GM12878 (cell line): ENCODE measurements around the gene SPATA31C1. TPM values are rescaled to one million over a fixed set of nuclear protein-coding genes. Genes with fewer than 3 reads are reported as not detected.

Source experiments
- ATAC-seq: fragments of 200-7000 bp; cut with Tn5 transposase; 3 replicates; pipeline ENCODE4 v1.9.1; 2020; ENCODE audit warnings: mild to moderate bottlenecking, moderate library complexity
- BruUV-seq: library from RNA; stranded (reverse); fragments of 400-500 nt; replicated peaks from 2 replicates; lab custom pipeline; 2021; lab: Mats Ljungman, UMichigan
- CTCF ChIA-PET: fragments of 300-600 bp; sonication (Branson Sonifier 250); formaldehyde crosslinking; extraction: SDS; loops from one replicate; lab custom pipeline; 2021; ENCODE audit warnings: inconsistent platforms; lab: Yijun Ruan, JAX
- POLR2A ChIA-PET: fragments of 350-600 bp; formaldehyde crosslinking; extraction: SDS; loops from one replicate; lab custom pipeline; 2021; ENCODE audit warnings: inconsistent platforms; lab: Charles Lee
- RAD21 ChIA-PET: fragments of 300-600 bp; sonication (Branson Sonifier 250); formaldehyde crosslinking; loops from one replicate; lab custom pipeline; 2023; ENCODE audit warnings: antibody characterized with exemption; ENCODE audit not compliant: unreplicated experiment; lab: Charles Lee
- SMC1A ChIA-PET: fragments of 300-600 bp; sonication (Branson Sonifier 250); formaldehyde crosslinking; loops from one replicate; lab custom pipeline; 2023; ENCODE audit not compliant: unreplicated experiment, uncharacterized antibody; lab: Charles Lee
- DNase-seq: peaks from one replicate; pipeline ENCODE4 v3.0.0-alpha.2; 2011; ENCODE audit warnings: low read depth, low spot score
- FAIRE-seq: peaks from 3 replicates; lab custom pipeline; 2011; peaks lifted over from hg19 to GRCh38; lab: Jason Lieb, UNC
- H2AFZ ChIP-seq: 2 replicates; pipeline ENCODE4 v1.6.0; 2011; ENCODE audit warnings: low read depth, low read length, control low read depth; ENCODE audit not compliant: control insufficient read depth
- H3K27ac ChIP-seq: 2 replicates; pipeline ENCODE4 v1.5.1; 2011; ENCODE audit warnings: control low read depth; ENCODE audit not compliant: control insufficient read depth, insufficient read depth
- H3K27me3 ChIP-seq, 2 experiments: replicated peaks in 1 of 2; 2 replicates each; pipeline versions ENCODE4 v1.6.0 to v1.6.1; 2011; ENCODE audit warnings: low read length in 1 of 2; ENCODE audit not compliant: control insufficient read depth in 2 of 2, insufficient read depth in 2 of 2
- H3K36me3 ChIP-seq, 2 experiments: 2 replicates each; pipeline ENCODE4 v1.5.1; 2011; ENCODE audit warnings: low read length in 1 of 2; ENCODE audit not compliant: control insufficient read depth in 2 of 2, insufficient read depth in 2 of 2
- H3K4me1 ChIP-seq: 2 replicates; pipeline ENCODE4 v1.6.1; 2011; ENCODE audit warnings: mild to moderate bottlenecking, low read length, moderate library complexity, mixed read lengths; ENCODE audit not compliant: control insufficient read depth, insufficient read depth
- H3K4me2 ChIP-seq: 2 replicates; pipeline ENCODE4 v1.6.0; 2011; ENCODE audit warnings: control low read depth; ENCODE audit not compliant: control insufficient read depth, insufficient read depth
- H3K4me3 ChIP-seq: fragments of 200-600 bp; sonication (generic); 2 replicates; pipeline ENCODE4 v1.5.1; 2016
- H3K79me2 ChIP-seq: 2 replicates; pipeline ENCODE4 v1.6.0; 2011; ENCODE audit warnings: low read length; ENCODE audit not compliant: control insufficient read depth, insufficient read depth
- H3K9ac ChIP-seq: 2 replicates; pipeline ENCODE4 v1.8.0; 2011; ENCODE audit warnings: low read length, control low read depth, mixed read lengths; ENCODE audit not compliant: control insufficient read depth, insufficient read depth
- H3K9me3 ChIP-seq: replicated peaks from 3 replicates; pipeline ENCODE4 v1.5.1; 2011; ENCODE audit warnings: mild to moderate bottlenecking, low read length; ENCODE audit not compliant: control insufficient read depth, insufficient read depth
- H4K20me1 ChIP-seq: 2 replicates; pipeline ENCODE4 v1.6.0; 2011; ENCODE audit not compliant: control insufficient read depth, insufficient read depth
- BHLHE40 ChIP-seq, 2 experiments: fragments of 450-650 bp in 1 of 2; IDR thresholded peaks; 2 replicates each; pipeline ENCODE4 v1.6.1; 2011 to 2017; ENCODE audit warnings: low read depth in 2 of 2, borderline replicate concordance in 1 of 2, improper control_type of control experiment in 1 of 2, low read length in 1 of 2, mild to moderate bottlenecking in 1 of 2
- CTCF ChIP-seq, 3 experiments: IDR thresholded peaks in 2 of 3; conservative IDR thresholded peaks in 1 of 3; 2 replicates each; pipeline ENCODE4 v1.5.1; 2011; ENCODE audit warnings: low read depth in 3 of 3, low read length in 3 of 3, mild to moderate bottlenecking in 3 of 3, control low read depth in 2 of 3, moderate library complexity in 2 of 3, inconsistent platforms in 1 of 3, mixed read lengths in 1 of 3; ENCODE audit not compliant: control insufficient read depth in 2 of 3, insufficient read depth in 1 of 3; ENCODE audit errors: extremely low read depth in 1 of 3
- POU2F2 ChIP-seq: IDR thresholded peaks from 3 replicates; pipeline ENCODE4 v1.6.1; 2011; ENCODE audit warnings: low read depth, mild to moderate bottlenecking, low read length, borderline replicate concordance
- SMAD5 ChIP-seq: IDR thresholded peaks from 2 replicates; pipeline ENCODE4 v1.6.1; 2016; ENCODE audit warnings: antibody characterized with exemption, low read depth
- TCF12 ChIP-seq: IDR thresholded peaks from 2 replicates; pipeline ENCODE4 v1.6.1; 2011; ENCODE audit warnings: low read depth, mild to moderate bottlenecking, low read length
- WRNIP1 ChIP-seq: IDR thresholded peaks from 2 replicates; pipeline ENCODE4 v1.6.1; 2011; ENCODE audit warnings: low read depth, low read length, improper control_type of control experiment, borderline replicate concordance
- WGBS: methylation state at CpG from one replicate; pipeline ENCODE4 v1.1.6; 2016; ENCODE audit warnings: low lambda C conversion rate; ENCODE audit not compliant: insufficient replicate concordance, insufficient coverage; ENCODE audit errors: missing lambda C conversion rate; 5-methylcytosine and 5-hydroxymethylcytosine counted together
- in situ Hi-C: fragments of 300-500 bp; cut with MboI; formaldehyde crosslinking; loops from 9 replicates; pipeline ENCODE4 v1.14.3; 2018; ENCODE audit warnings: mixed read lengths
- intact Hi-C: fragments of 100-400 bp; cut with micrococcal nuclease; formaldehyde crosslinking; loops from one replicate; pipeline ENCODE4 v1.14.2; 2022; ENCODE audit not compliant: unreplicated experiment
- polyA plus RNA-seq, 11 experiments: library from polyadenylated mRNA; depleted of rRNA in 4 of 11; unstranded in 6 of 11; stranded (reverse) in 5 of 11; fragments of >200 nt; fragmentation: Nextera tagmentation in 4 of 11; fragmentation: Illumina TruSeq in 1 of 11; extraction: Ambion mirVana in 4 of 11; extraction: Trizol in 1 of 11; gene quantifications; 1 replicate in 1 of 11; 2 replicates in 10 of 11; pipeline versions ENCODE4 v1.2.1 to v1.2.3, GENCODE V29; 2011 to 2016; ENCODE audit warnings: inconsistent platforms in 2 of 11, missing spikeins in 2 of 11, low read depth in 1 of 11
- total RNA-seq, 4 experiments: library from RNA; depleted of rRNA in 3 of 4; stranded (reverse); fragments of >200 nt in 3 of 4; fragmentation: Illumina TruSeq in 1 of 4; extraction: Trizol in 1 of 4; gene quantifications; 2 replicates each; pipeline versions ENCODE4 v1.2.1 to v1.2.3, GENCODE V29; 2013 to 2021

The SPATA31C1 gene
- total and polyA plus RNA-seq, 10 of the 15 experiments (the other 5 are each of a cell fraction or from before 2014, with no cell fraction given) = not detected

GRCh38 chr9:87886210-87886932, 31.4 kb upstream of the SPATA31C1 start:
- no peak for FAIRE-seq
- POLR2A ChIA-PET = no interaction called here
- Histone ChIP-seq H3K27ac (no peak overlapping the region), H3K9me3 (no peaks in the 10 kb centered on the region), H4K20me1 (no peaks in the 10 kb centered on the region), H3K4me1 (no peaks in the 10 kb centered on the region), H3K9ac (no peak overlapping the region), H3K27me3 (no peaks in the 10 kb centered on the region), H3K4me3 (no peak overlapping the region), H2AFZ (no peak overlapping the region), H3K4me2 (no peak overlapping the region), H3K79me2 (no peaks in the 10 kb centered on the region), H3K36me3 (no peaks in the 10 kb centered on the region)
- RAD21 ChIA-PET = no interaction called here
- no peak for DNase-seq
- SMC1A ChIA-PET = no interaction called here
- in situ Hi-C loops (no loop called here), intact Hi-C loops (no loop called here)
- no peak for ATAC-seq
- no peak for TF ChIP-seq SMAD5
- no peak for TF ChIP-seq BHLHE40 (IDR thresholded peaks at IDR 0.05; ENCODE audit: borderline replicate concordance in 1 of 2, low read depth in 2 of 2, low read length in 1 of 2)
- TF ChIP-seq TCF12 = no peak
- TF ChIP-seq CTCF (IDR thresholded peaks at IDR 0.05 in 2 of 3, conservative IDR thresholded peaks at IDR 0.05 in 1 of 3; ENCODE audit: control insufficient read depth in 2 of 3, extremely low read depth in 1 of 3, insufficient read depth in 1 of 3, low read depth in 3 of 3, low read length in 3 of 3) = no peak
- TF ChIP-seq WRNIP1 = no peak
- no peak for TF ChIP-seq POU2F2
- BruUV-seq = no TSS peak
- CTCF ChIA-PET = no interaction called here
- WGBS = 20% methylated on average over 11 of the region's 11 CpGs
